HG03469 (cell line): ENCODE data around the gene RETSAT.
"Not testable (repeated sequence)": the region's sequence is repeated elsewhere in the genome, so short reads cannot be mapped to it uniquely, and the experiment has no call there.

Experiments
- ATAC-seq: cut with Tn5 transposase; IDR thresholded peaks from one replicate; pipeline ENCODE4 v1.9.1; 2021; ENCODE audit warnings: mild to moderate bottlenecking, moderate library complexity, moderate number of reproducible peaks; ENCODE audit not compliant: unreplicated experiment

The RETSAT gene

DNA sequence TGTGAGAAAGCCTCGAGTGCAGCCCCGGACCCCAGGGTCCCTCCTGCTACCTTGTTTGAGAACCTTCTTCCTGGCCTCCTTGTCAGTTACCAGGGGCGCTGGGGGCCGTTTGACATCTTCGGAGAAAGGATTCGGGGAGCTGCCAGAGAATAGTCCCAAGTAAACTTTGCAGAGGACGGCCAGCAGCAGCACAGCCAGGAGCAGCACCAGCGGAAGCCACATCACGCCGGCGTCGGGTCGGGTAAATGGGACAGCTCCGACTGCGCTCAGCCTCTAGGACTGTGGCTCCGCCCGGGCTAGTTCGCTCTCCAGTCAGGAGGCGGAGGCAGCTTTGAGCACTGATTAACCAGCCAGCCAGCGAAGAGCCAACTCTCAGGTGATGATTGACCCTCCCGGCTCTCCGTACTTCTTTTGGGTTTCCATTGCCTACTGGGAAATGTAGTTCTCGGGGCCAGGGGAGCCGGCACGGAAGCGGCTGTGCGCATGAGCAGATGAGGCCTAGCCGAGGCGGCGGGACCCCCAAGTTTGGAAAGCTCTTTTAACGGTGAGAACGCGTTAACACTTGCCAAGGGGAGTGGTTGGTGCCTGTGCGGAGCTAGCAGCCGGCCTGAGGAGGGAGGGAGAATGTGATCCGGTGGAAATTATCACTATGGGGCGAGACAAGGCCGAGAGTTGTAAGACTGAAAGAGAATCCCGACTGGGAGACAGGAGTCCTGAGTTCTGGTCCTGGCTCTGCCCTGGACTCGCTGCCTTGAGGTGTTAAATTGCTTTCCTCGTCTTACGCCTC lies at the start of gene RETSAT, which contains the start of gene ELMOD3:
RETSAT (minus strand) TSS at position 243 of the 787 bp plus-strand sequence; CDS start at position 222, 21 bp downstream.
ELMOD3 (plus strand) TSS at position 484 of the 787 bp plus-strand sequence. CDS start 2,430 bp downstream, outside the sequence.
- ATAC-seq, result peak; percentile 93

DNA sequence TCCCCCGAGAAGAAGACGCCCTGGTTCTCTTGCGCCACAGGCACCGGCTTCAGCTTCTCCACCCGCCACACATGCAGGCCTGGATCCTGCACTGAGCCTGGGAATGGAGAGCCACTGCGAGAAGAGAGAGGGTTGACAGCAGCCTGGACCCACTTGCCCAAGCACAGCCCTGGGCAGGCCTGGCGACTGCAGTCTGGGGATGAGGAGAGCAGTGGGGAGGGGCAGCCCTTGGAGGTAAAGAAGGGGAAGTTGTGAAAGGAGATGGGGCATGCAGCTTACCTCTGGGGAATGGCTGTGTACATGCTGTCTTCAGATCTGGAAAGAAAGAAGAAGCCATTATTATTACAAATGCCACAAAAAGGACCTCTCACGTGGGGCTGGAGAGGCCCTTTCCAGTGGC lies 47.5 kb upstream of the RETSAT start:
- ATAC-seq, result no peak

DNA sequence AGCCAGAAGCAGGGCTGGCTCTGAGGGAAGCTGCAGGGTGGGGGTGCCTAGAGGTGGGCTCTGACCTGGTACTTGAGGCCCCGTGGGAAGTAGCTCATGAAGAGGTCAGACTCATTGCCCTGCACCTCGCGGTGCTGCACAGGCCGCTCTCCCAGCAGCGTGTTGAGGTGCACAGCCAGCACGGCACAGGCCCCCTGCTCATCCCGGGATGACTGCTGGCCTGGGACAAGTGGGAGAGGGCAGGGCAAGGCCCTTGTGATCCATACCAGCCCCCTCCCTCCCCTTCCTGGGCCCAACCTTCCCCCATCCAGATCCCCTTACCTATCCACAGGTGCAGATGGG lies 47.1 kb upstream of the RETSAT start:
- no peak for ATAC-seq

DNA sequence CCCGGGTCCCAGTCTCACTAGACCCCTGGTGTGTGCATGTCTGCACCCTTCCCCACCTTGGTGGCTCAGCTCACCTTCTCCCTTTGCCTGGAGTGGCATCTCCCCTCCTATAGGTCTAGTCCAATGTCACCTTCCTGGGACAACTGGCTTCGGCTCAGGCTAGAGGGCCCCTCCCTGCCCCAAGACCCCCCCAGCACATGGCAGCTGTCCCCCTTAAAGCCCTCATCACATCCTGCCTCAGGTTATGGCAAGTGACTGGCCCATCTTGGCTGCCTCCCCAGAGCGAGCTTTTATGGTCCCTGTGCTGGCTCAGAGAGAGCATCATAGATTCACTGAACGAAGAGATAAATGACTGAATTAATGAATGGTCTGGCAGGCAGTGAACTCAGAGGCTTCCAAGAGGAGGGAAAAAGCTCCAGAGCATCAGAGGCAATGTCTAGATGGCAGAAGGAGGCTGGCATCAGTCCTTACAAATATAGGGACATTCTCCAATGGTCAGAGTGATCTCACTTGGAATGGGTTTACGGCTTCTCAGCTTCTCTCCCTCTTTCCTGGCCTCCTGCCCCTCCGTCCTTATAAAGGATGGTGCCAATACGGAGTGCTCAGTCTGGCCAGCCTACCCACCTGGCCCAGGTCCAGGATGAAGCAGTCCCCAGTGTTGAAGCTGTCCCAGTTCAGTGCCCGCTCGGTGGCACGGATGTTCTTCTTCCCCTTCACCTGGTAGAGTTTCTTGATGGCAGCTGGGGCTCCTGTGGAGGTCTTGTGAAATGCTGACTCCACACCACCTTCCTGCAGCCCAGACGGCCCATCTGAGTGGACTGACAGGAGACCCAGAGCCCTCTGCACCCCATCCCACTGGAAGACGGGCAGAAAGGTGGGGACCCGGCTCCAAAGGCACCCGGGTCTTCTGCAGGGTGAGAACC lies 46.5 kb upstream of the RETSAT start:
- ATAC-seq, result no peak

GRCh38 chr2:85400023-85400422 lies 45.7 kb upstream of the RETSAT start:
- no peak for ATAC-seq

- ATAC-seq, result no peak
These were observed 44.8 kb upstream of the RETSAT start for GRCh38 chr2:85399183-85399455.

DNA sequence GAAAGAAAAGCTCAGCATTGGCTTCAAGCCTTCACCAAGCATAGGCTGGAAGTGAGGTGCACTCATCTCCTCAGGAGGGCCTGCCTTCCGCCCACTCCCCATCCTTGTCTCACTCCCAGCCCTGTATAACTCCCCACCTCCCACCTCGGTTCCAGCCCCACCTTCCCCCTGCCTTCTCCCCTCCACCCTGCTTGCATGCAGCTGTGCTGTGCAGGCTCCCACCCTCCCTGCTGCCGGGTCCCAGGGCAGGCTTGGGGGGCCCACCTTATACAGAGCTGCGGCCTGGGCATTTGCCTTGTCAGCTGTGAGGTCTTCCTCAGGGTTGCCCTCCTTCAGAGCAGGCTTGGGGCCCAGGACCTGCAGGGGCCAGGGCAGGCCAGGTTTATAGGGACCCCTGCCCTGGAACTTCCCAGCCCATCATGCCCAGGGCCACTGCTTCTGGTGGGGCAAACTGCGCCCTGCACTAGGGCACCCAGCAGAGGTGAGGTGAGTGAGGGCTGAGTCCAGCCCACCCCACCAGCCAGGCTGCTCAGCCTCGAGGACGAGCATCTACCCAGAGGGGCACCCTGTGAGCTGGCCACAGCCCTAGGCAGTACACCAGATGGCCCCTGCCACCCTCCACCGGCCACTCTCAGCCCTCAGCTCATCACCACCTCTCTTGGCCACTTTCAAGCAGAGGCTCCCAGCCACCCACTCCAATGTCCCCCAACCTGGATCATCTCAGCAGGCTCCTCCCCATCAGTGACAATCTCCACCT lies 44.3 kb upstream of the RETSAT start:
- no peak for ATAC-seq

GRCh38 chr2:85397925-85398331 lies 43.6 kb upstream of the RETSAT start:
- ATAC-seq, result no peak

DNA sequence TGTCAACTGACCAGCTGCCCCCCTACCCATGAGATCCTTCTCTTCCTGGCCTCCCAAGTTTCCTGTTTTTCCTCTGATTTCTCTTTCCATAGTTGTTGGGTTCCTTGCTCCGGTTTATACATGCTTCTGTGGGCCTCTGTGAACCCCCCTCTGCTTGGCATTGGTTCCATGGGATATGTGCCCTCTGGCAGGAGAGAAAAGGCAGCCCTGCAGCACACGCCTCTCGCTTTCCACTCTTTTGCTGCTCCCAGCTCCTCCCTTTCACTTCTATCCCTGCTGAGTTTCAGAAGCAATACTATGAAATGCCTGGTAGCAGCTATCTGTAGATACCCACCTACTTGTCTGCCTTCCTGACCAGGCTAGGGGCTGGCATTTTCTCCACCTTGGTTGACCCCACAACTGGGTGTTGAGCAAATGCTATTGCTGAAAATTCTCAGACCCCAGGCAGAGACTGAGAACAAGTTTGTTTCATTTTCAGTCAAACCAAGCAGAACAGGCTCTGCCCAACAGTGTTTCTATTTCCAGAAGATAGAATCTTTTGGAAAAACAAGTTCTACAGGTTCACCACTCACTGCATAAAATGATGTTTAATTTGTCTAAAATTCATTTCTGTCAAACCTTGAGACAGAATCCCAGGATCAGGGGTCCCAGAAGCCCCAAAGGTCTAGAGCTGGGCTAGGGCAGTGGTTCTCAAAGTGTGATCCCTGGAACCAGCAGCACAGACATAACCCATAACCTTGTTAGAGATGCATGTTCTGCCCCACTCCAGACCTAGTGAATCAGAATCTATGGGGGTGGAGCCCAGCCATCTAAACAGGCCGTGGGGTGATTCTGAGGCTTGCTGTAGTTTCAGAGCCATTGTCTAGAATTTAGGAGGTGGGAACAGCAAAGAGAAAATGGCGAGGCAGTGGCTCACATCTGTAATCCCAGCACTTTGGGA lies 42.5 kb upstream of the RETSAT start:
- no peak for ATAC-seq

DNA sequence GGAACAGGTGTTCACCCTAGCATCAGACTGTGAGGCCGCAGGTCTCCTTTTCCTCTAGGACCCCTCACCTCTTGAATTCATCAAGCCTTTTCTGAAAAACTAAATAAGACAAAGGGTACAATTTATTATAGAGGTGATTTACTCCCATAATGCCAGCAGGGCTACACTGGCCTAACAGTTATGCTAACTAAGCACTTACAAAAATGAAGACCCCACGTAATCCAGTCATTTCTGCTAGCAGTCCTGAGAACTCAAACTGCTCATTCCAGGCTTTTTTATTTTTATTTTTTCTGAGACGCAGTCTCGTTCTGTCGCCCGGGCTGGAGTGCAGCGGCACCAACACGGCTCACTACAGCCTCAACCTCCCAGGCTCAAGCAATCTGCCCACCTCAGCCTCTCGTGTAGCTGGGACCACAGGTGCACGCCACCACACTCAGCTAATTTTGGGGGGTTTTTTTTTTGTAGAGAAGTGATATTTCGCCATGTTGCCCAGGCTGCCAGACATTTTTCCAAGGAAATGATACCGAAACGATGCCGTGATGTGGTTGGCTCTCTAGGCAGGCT lies 41.7 kb upstream of the RETSAT start:
- no peak for ATAC-seq

DNA sequence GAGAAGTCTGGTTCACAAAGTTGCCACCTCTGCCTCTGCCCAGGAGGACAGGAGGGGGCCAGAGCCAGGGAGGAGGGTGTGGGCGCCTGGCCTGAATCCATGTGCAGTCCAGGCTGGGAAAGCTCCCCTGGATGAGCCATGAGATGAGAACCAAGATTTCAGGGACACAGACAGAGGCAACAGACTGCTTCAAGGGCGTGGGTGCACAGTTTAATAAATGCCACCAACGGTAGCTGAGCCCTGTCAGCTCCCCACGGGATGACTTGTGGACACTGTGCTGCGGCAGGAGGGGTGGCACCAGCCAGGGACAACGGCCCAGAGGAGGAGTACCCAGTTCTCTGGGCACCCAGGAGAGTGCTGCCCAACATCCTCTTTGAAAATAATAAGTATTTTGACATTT lies 40.6 kb upstream of the RETSAT start:
- ATAC-seq, result no peak

DNA sequence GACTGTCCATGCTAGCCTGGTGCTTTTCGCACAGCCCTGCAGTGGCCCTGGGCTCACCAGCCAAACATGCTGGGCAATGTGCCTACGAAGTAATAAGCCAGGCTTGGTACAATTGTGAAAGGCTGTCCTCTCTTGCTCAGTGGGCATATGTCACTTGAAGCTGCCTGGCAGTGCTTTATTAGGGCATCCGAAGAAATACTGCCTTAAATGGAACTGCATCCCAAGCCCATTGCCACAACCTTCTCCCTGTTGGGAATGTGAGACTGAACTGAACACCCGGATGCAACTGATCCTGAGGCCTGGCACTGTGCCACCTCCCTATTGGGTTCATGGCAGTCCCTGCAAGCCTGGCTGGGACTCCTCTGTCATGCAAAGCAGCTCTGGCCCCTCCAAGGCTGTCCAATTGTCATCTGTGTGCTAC lies 39.9 kb upstream of the RETSAT start:
- ATAC-seq, result no peak

- no peak for ATAC-seq
These were observed 39.5 kb upstream of the RETSAT start for GRCh38 chr2:85393836-85394235.

DNA sequence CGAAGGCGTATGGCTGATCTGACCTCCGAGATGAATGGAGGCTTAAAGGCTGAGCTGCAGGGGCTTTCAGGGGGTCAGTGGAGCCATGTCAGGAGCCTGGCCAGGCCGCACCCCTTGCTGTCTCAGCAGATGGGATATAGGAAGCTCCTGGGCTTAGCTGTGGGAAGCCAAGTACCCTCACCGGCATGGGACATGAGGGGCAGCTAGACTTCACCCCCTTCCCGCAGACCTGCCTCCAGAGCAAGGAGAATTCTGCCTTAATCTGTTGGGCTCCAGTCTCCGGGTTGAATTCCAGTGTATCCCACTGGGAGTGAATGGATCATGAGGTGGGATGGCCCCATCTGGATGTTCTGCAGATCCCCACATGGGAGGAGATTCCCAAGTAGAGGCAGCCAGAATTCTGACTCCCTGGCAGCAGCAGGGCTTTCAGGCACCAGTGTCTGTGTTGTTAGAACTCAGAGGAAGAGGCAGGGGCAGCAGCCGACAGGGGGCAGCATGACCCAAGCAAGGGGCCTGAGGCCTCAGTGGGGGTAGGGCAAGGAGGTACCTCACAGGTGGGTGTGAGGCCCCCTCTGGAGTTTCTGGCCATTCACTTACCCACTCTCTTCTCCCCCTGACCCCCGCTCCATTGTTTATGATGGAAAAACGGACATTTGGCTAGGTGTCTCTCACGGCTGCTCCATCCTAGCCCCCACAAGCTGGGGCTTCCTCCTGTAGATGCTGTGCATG lies 36.8 kb upstream of the RETSAT start:
- no peak for ATAC-seq

DNA sequence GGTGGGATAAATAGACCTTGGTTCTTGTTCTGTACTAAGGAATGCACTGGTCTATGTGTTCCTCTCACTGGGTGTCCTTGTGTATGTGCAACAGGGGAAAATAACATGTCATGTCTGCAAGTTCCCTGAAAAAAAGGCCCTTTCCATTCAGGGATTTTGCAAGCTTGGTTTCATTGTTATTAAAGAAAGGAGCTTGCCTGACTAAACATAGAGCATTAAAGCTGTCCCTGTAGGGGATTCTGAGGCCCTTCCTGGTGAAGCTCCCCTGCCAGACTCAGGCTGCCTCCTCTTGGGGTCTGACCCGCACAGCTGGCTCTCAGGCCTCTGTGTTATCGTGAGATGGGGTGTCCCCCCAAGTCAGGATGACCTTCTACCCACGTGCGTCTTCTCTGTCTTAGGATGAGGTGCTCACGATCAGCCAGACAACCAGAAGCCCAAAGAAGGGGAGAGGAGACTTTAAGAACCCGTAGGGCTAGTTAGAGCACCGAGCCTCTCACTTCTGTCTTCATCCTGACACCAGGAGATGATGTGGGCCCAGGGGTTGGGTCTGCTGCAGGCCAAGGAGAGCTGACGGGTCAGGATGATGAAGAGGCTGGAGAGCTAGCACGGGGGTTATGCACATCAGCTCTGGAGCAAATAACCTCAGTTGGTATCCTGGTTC lies 34.7 kb upstream of the RETSAT start:
- no peak for ATAC-seq

DNA sequence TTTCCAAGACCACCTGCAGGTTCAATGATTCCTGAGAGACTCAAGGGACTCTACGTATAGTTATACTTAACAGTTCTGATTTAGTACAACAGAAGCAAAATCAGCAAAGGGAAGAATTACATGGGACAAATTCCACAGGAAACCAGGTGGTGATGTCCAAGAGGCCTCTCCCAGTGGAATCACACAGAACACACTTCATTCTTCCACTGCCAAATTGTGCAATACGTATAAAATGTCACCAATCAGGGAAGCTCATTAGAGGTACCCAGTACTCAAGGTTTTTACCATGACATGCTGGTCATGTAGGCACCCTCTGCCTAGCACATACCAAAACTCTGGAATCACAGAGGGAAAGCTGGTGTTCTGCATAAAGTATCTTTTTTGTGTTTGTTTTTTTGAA lies 33.4 kb upstream of the RETSAT start:
- ATAC-seq, result no peak

DNA sequence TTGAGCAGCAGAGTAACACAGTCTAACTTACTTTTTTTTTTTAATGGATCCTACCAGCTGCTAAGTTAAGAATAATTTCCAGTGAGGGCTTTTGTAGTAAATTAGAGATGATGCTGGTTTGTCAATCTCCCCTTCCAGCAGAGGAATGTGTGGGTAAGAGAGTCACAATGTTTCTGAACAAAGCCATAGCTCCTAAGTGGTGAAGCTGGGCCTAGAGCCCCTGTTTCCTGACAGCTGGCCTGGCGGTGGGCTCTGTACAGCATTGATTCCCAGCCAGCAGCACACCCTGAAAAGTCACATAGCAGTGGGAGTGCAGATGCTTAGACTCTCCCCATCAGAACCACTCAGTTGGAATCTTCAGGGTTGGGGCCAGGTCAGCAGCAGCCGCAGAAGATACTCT lies 31.4 kb upstream of the RETSAT start:
- ATAC-seq, result no peak

- ATAC-seq, result no peak
These were observed 29.5 kb upstream of the RETSAT start for GRCh38 chr2:85383850-85384249.

DNA sequence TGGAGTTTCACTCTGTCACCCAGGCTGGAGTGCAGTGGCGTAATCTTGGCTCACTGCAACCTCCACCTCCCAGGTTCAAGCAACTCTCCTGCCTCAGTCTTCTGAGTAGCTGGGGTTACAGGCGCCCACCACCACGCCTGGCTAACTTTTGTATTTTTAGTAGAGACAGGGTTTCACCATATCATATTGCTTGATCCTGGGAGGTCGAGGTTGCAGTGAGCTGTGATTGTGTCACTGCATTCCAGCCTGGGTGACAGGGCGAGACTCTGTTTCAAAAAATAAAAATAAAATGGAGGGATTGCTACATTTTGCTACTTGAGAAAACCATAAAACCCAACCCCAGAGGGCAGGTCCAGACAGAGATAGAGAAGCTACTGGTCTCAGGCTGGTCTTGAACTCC lies 28.8 kb upstream of the RETSAT start:
- ATAC-seq, result not testable (repeated sequence)
